Endodermal cell (in vitro differentiated cells): ENCODE results near the gene ADCYAP1. TPM values are rescaled to one million over a fixed set of nuclear protein-coding genes. Genes with fewer than 3 reads are reported as not detected.

Experiments used
- DNase-seq: peaks from one replicate; pipeline ENCODE4 v3.0.0-alpha.2; 2017
- H3K27ac ChIP-seq: 2 replicates; pipeline ENCODE4 v1.5.1; 2013; ENCODE audit warnings: mild to moderate bottlenecking, low read depth, low read length, moderate library complexity
- H3K27me3 ChIP-seq: 2 replicates; pipeline ENCODE4 v1.6.1; 2013; ENCODE audit warnings: mild to moderate bottlenecking, low read length, moderate library complexity; ENCODE audit not compliant: insufficient read depth, control insufficient read depth, poor library complexity, severe bottlenecking
- H3K36me3 ChIP-seq: 2 replicates; pipeline ENCODE4 v1.7.0; 2013; ENCODE audit warnings: mild to moderate bottlenecking, low read length, moderate library complexity; ENCODE audit not compliant: control insufficient read depth, insufficient read depth
- H3K4me1 ChIP-seq: one replicate; pipeline ENCODE4 v1.7.0; 2013; ENCODE audit warnings: low read length; ENCODE audit not compliant: control insufficient read depth, insufficient read depth
- H3K4me3 ChIP-seq: 2 replicates; pipeline ENCODE4 v1.5.1; 2013; ENCODE audit warnings: mild to moderate bottlenecking, low read length, moderate library complexity
- H3K9ac ChIP-seq: 2 replicates; pipeline ENCODE4 v1.6.1; 2013; ENCODE audit warnings: mild to moderate bottlenecking, low read length, moderate library complexity; ENCODE audit not compliant: poor library complexity, severe bottlenecking; ENCODE audit errors: extremely low read depth
- H3K9me3 ChIP-seq: 2 replicates; pipeline ENCODE4 v1.6.1; 2013; ENCODE audit warnings: mild to moderate bottlenecking, low read length, moderate library complexity; ENCODE audit not compliant: control insufficient read depth
- H3K27ac Mint-ChIP-seq: 2 replicates; pipeline ENCODE4 v1.8.0; 2020; ENCODE audit warnings: mixed read lengths
- H3K27me3 Mint-ChIP-seq: 2 replicates; pipeline ENCODE4 v1.8.0; 2021; ENCODE audit warnings: mild to moderate bottlenecking, mixed read lengths; ENCODE audit not compliant: insufficient read depth
- H3K36me3 Mint-ChIP-seq: 2 replicates; pipeline ENCODE4 v1.8.0; 2020; ENCODE audit warnings: low read depth, mixed read lengths
- H3K4me1 Mint-ChIP-seq: 2 replicates; pipeline ENCODE4 v1.8.0; 2020; ENCODE audit warnings: mixed read lengths
- H3K4me3 Mint-ChIP-seq: 2 replicates; pipeline ENCODE4 v1.8.0; 2020; ENCODE audit warnings: mild to moderate bottlenecking, moderate library complexity, mixed read lengths
- H3K9me3 Mint-ChIP-seq: 2 replicates; pipeline ENCODE4 v1.8.0; 2020; ENCODE audit warnings: mild to moderate bottlenecking, mixed read lengths
- WGBS, 2 experiments: methylation state at CpG; one replicate each; pipeline versions ENCODE4 v1.1.5 to v1.1.7; 2013; ENCODE audit warnings: missing lambda C conversion rate in 2 of 2, mixed read lengths in 1 of 2; ENCODE audit not compliant: insufficient coverage in 1 of 2, insufficient read length in 1 of 2; 5-methylcytosine and 5-hydroxymethylcytosine counted together
- total RNA-seq, 2 donors: library from RNA; stranded (reverse); fragmentation: NEBNext Ultra II Directional in 1 of 2; extraction: Animal tissue kit (Norgen Biotek cat#: 25700) in 1 of 2; gene quantifications; 2 replicates in 1 of 2; 3 replicates in 1 of 2; pipeline ENCODE4 v1.2.1, GENCODE V29; 2021
- TF ChIP-seq, protein P1 (sequence below): fragments of 200-600 bp; sonication (generic); conservative IDR thresholded peaks from 2 replicates; pipeline ENCODE4 v1.5.0; 2021; ENCODE audit warnings: antibody characterized with exemption, mild to moderate bottlenecking

ADCYAP1 gene
- total RNA-seq, 2 donors from 2014 or later = not detected

DNA sequence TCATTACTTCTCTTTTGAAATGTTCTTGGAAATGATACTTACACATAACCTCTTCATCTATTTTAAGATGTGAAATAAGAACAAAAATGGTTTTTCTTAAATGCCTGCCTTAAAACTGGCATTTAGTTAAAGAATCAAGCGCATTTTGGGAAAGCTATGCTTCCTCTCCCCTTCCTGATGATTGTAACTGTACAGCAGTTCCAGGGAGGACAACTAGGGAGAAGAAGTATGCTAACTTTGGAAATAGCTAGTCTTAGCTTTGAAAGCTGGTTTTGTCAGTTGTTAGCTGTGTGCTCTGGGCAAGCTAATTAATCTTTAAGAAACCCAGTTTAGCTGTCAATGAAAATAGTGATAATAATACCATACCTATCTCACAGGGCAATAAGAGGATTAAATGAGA lies 8.4 kb upstream of the ADCYAP1 start:
- H3K36me3 ChIP-seq = no peaks in the 10 kb centered on the region
- TF ChIP-seq, protein P1, sequence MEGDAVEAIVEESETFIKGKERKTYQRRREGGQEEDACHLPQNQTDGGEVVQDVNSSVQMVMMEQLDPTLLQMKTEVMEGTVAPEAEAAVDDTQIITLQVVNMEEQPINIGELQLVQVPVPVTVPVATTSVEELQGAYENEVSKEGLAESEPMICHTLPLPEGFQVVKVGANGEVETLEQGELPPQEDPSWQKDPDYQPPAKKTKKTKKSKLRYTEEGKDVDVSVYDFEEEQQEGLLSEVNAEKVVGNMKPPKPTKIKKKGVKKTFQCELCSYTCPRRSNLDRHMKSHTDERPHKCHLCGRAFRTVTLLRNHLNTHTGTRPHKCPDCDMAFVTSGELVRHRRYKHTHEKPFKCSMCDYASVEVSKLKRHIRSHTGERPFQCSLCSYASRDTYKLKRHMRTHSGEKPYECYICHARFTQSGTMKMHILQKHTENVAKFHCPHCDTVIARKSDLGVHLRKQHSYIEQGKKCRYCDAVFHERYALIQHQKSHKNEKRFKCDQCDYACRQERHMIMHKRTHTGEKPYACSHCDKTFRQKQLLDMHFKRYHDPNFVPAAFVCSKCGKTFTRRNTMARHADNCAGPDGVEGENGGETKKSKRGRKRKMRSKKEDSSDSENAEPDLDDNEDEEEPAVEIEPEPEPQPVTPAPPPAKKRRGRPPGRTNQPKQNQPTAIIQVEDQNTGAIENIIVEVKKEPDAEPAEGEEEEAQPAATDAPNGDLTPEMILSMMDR = no peak
- Mint-ChIP-seq H3K9me3 (no peaks in the 10 kb centered on the region), H3K4me3 (no peak overlapping the region), H3K27ac (no peak overlapping the region), H3K36me3 (no peaks in the 10 kb centered on the region), H3K27me3 (peaks cover 28% of the 10 kb centered on the region), H3K4me1 (no peaks in the 10 kb centered on the region)
- 86 to 94% methylated on average over 1 of the region's 1 CpG for WGBS, 2 experiments
- no peaks in the 10 kb centered on the region for H3K9me3 ChIP-seq
- no peak for DNase-seq
- H3K9ac ChIP-seq = no peak overlapping the region
- H3K27me3 ChIP-seq = peaks cover 44% of the 10 kb centered on the region
- no peak overlapping the region for H3K4me3 ChIP-seq
- H3K27ac ChIP-seq = no peak overlapping the region
- no peaks in the 10 kb centered on the region for H3K4me1 ChIP-seq

DNA sequence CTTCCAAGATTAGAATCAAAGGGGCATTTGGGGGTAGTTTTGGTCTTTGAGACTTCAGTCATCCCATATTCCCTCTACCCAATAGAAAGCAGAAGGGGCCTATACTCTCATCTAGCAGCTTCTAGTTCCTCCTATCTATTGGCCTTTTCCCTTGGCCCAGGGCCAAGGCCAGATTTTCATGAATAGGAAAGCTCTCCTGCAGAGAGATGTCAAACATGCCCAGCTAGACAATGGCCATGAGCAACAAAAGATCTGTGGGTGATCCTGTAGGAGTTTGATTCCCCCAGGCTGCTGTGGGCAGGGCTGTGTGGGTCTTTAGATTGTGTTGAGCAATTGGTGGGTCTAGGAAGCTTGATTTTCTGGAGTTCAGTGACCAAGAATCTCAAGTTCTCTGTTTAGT lies 2.9 kb upstream of the ADCYAP1 start:
- peaks cover 89% of the 10 kb centered on the region for H3K27me3 ChIP-seq
- Mint-ChIP-seq H3K9me3 (peaks cover 2% of the 10 kb centered on the region), H3K27me3 (peaks cover 83% of the 10 kb centered on the region), H3K4me1 (peaks cover 13% of the 10 kb centered on the region), H3K36me3 (no peaks in the 10 kb centered on the region), H3K27ac (no peak overlapping the region), H3K4me3 (no peak overlapping the region)
- peaks cover 1% of the 10 kb centered on the region for H3K4me1 ChIP-seq
- H3K9ac ChIP-seq = no peak overlapping the region
- no peak overlapping the region for H3K27ac ChIP-seq
- peaks cover 4% of the 10 kb centered on the region for H3K9me3 ChIP-seq
- H3K36me3 ChIP-seq = no peaks in the 10 kb centered on the region
- no peak for DNase-seq
- TF ChIP-seq, protein P1 = no peak
- no peak overlapping the region for H3K4me3 ChIP-seq

GRCh38 chr18:902229-902628 lies 2.4 kb upstream of the ADCYAP1 start:
- H3K4me3 Mint-ChIP-seq = no peak overlapping the region
- peaks cover 94% of the 10 kb centered on the region for H3K27me3 ChIP-seq
- peaks cover 5% of the 10 kb centered on the region for H3K4me1 ChIP-seq
- DNase-seq = peak; percentile 59
- peaks cover 14% of the 10 kb centered on the region for H3K4me1 Mint-ChIP-seq
- no peaks in the 10 kb centered on the region for H3K36me3 Mint-ChIP-seq
- no peaks in the 10 kb centered on the region for H3K36me3 ChIP-seq
- no peak overlapping the region for H3K9ac ChIP-seq
- peaks cover 87% of the 10 kb centered on the region for H3K27me3 Mint-ChIP-seq
- no peak overlapping the region for H3K4me3 ChIP-seq
- TF ChIP-seq, protein P1 = peak; percentile 50
- H3K27ac Mint-ChIP-seq = no peak overlapping the region
- H3K9me3 ChIP-seq = peaks cover 4% of the 10 kb centered on the region
- peaks cover 2% of the 10 kb centered on the region for H3K9me3 Mint-ChIP-seq
- H3K27ac ChIP-seq = no peak overlapping the region
- 33 to 52% methylated on average over 4 to 9 of the region's 9 CpGs for WGBS, 2 experiments
